ENCODE measurements around the gene GCM1.
A peak's percentile ranks its signal among the peaks of the same experiment; 100 is the strongest.

The GCM1 gene

DNA sequence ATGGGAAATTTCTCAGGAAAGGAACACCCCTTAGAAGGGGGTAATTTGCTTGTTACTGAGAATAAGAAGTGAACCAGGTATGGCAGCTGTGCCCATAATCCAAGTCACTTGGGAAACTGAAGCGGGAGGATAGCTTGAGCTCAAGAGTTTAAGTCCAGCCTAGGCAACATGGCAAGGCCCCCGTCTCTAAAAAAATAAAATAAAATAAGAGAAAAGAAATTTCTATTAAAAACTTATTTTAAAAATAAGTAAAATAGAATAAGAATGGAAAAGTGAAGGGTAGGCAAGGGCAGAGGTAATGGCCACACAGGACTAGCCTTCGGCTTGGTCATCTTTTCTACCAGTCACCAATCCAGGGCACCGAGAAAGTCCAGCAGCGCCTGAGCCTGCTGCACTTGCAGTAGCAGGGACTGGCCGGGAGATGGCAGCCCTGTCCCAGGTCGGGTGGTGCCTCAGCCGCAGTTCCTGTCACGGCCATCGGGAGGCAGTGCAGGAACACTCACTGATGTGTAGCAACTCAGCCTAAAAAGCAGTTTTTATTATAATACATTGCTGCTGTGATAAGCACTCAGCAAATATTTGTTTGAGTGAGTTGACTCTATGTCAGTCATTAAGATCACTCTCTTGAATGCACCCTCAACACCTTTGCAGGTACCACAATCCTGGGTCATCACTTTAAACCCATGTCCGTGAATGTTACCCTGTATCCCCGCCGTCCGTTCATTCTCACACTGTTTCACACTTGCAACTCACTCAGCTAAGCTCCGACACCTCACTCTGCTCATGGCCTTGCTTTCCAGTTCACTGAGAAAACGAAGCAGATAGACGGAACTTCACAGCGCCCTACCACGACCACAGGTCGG is 23.2 kb upstream of the GCM1 start (continued):
- TF ChIP-seq ZFP41 (tag by site-specific recombination; IDR thresholded peaks at IDR 0.05; ENCODE audit: borderline replicate concordance) (no peak), ZNF114 (tag by site-specific recombination; IDR thresholded peaks at IDR 0.05) (no peak), ZNF214 (tag by site-specific recombination; IDR thresholded peaks at IDR 0.05; ENCODE audit: borderline replicate concordance) (no peak), ZNF19 (tag by site-specific recombination; IDR thresholded peaks at IDR 0.05; ENCODE audit: low read depth) (no peak), ZNF146 (tag by site-specific recombination; IDR thresholded peaks at IDR 0.05) (no peak), FEZF1 (tag by site-specific recombination; IDR thresholded peaks at IDR 0.05) (no peak), ZNF138 (tag by site-specific recombination; IDR thresholded peaks at IDR 0.05; ENCODE audit: borderline replicate concordance) (no peak), ZSCAN30 (tag by site-specific recombination; IDR thresholded peaks at IDR 0.05) (peak; percentile 66; the same call in 1 of the 2 replicates), ZBTB21 (tag by site-specific recombination; IDR thresholded peaks at IDR 0.05) (no peak), SP3 (tag by site-specific recombination; IDR thresholded peaks at IDR 0.05) (no peak), SETDB1 (IDR thresholded peaks at IDR 0.05; ENCODE audit: insufficient read length, low read length) (no peak), OSR2 (tag by site-specific recombination; IDR thresholded peaks at IDR 0.05) (no peak), PRDM1 (tag by site-specific recombination; IDR thresholded peaks at IDR 0.05) (no peak), ZFP3 (tag by site-specific recombination; IDR thresholded peaks at IDR 0.05; ENCODE audit: low read depth) (no peak), ZNF785 (tag by site-specific recombination; IDR thresholded peaks at IDR 0.05) (no peak), ZNF155 (tag by site-specific recombination; IDR thresholded peaks at IDR 0.05) (no peak), KLF1 (tag by site-specific recombination; IDR thresholded peaks at IDR 0.05) (no peak), ZNF157 (tag by site-specific recombination; IDR thresholded peaks at IDR 0.05) (no peak), ZNF571 (tag by site-specific recombination; IDR thresholded peaks at IDR 0.05) (no peak), ZNF768 (tag by site-specific recombination; IDR thresholded peaks at IDR 0.05) (no peak), KLF9 (tag by site-specific recombination; IDR thresholded peaks at IDR 0.05; ENCODE audit: low read depth) (no peak), ZNF837 (tag by site-specific recombination; IDR thresholded peaks at IDR 0.05) (no peak), ZNF555 (tag by site-specific recombination; conservative IDR thresholded peaks at IDR 0.05) (no peak), ZNF501 (tag by site-specific recombination; IDR thresholded peaks at IDR 0.05) (peak; percentile 78; the same call in 1 of the 2 replicates), ZFP37 (tag by site-specific recombination; IDR thresholded peaks at IDR 0.05) (peak; percentile 75; the same call in 1 of the 2 replicates)
- TF ChIP-seq, protein P1, sequence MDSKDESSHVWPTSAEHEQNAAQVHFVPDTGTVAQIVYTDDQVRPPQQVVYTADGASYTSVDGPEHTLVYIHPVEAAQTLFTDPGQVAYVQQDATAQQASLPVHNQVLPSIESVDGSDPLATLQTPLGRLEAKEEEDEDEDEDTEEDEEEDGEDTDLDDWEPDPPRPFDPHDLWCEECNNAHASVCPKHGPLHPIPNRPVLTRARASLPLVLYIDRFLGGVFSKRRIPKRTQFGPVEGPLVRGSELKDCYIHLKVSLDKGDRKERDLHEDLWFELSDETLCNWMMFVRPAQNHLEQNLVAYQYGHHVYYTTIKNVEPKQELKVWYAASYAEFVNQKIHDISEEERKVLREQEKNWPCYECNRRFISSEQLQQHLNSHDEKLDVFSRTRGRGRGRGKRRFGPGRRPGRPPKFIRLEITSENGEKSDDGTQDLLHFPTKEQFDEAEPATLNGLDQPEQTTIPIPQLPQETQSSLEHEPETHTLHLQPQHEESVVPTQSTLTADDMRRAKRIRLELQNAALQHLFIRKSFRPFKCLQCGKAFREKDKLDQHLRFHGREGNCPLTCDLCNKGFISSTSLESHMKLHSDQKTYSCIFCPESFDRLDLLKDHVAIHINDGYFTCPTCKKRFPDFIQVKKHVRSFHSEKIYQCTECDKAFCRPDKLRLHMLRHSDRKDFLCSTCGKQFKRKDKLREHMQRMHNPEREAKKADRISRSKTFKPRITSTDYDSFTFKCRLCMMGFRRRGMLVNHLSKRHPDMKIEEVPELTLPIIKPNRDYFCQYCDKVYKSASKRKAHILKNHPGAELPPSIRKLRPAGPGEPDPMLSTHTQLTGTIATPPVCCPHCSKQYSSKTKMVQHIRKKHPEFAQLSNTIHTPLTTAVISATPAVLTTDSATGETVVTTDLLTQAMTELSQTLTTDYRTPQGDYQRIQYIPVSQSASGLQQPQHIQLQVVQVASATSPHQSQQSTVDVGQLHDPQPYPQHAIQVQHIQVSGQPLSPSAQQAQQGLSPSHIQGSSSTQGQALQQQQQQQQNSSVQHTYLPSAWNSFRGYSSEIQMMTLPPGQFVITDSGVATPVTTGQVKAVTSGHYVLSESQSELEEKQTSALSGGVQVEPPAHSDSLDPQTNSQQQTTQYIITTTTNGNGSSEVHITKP (tag by site-specific recombination; IDR thresholded peaks at IDR 0.05), result no peak
- TF ChIP-seq, protein P2, sequence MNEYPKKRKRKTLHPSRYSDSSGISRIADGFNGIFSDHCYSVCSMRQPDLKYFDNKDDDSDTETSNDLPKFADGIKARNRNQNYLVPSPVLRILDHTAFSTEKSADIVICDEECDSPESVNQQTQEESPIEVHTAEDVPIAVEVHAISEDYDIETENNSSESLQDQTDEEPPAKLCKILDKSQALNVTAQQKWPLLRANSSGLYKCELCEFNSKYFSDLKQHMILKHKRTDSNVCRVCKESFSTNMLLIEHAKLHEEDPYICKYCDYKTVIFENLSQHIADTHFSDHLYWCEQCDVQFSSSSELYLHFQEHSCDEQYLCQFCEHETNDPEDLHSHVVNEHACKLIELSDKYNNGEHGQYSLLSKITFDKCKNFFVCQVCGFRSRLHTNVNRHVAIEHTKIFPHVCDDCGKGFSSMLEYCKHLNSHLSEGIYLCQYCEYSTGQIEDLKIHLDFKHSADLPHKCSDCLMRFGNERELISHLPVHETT (tag by site-specific recombination; IDR thresholded peaks at IDR 0.05), result 0 out of 2 replicates have a peak, but pooled peaks have one; percentile 24
- TF ChIP-seq, protein P3, sequence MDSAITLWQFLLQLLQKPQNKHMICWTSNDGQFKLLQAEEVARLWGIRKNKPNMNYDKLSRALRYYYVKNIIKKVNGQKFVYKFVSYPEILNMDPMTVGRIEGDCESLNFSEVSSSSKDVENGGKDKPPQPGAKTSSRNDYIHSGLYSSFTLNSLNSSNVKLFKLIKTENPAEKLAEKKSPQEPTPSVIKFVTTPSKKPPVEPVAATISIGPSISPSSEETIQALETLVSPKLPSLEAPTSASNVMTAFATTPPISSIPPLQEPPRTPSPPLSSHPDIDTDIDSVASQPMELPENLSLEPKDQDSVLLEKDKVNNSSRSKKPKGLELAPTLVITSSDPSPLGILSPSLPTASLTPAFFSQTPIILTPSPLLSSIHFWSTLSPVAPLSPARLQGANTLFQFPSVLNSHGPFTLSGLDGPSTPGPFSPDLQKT (IDR thresholded peaks at IDR 0.05; ENCODE audit: borderline replicate concordance, low read depth, low read length), result no peak
- TF ChIP-seq, protein P4, sequence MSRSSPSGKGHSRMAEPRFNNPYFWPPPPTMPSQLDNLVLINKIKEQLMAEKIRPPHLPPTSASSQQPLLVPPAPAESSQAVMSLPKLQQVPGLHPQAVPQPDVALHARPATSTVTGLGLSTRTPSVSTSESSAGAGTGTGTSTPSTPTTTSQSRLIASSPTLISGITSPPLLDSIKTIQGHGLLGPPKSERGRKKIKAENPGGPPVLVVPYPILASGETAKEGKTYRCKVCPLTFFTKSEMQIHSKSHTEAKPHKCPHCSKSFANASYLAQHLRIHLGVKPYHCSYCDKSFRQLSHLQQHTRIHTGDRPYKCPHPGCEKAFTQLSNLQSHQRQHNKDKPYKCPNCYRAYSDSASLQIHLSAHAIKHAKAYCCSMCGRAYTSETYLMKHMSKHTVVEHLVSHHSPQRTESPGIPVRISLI (tag by site-specific recombination; IDR thresholded peaks at IDR 0.05), result no peak; the same call in 1 of the 2 replicates
- TF ChIP-seq, protein P5, sequence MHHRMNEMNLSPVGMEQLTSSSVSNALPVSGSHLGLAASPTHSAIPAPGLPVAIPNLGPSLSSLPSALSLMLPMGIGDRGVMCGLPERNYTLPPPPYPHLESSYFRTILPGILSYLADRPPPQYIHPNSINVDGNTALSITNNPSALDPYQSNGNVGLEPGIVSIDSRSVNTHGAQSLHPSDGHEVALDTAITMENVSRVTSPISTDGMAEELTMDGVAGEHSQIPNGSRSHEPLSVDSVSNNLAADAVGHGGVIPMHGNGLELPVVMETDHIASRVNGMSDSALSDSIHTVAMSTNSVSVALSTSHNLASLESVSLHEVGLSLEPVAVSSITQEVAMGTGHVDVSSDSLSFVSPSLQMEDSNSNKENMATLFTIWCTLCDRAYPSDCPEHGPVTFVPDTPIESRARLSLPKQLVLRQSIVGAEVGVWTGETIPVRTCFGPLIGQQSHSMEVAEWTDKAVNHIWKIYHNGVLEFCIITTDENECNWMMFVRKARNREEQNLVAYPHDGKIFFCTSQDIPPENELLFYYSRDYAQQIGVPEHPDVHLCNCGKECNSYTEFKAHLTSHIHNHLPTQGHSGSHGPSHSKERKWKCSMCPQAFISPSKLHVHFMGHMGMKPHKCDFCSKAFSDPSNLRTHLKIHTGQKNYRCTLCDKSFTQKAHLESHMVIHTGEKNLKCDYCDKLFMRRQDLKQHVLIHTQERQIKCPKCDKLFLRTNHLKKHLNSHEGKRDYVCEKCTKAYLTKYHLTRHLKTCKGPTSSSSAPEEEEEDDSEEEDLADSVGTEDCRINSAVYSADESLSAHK (tag by site-specific recombination; IDR thresholded peaks at IDR 0.05), result no peak

Measured in HEK293 (cell line).